IMR-90 (cell line): ENCODE results near the gene PLD5. TPM values are rescaled to one million over a fixed set of nuclear protein-coding genes. Genes with fewer than 3 reads are reported as not detected.

Experiments used
- ATAC-seq: fragments of 200-7000 bp; cut with Tn5 transposase; 2 replicates; pipeline ENCODE4 v1.9.1; 2020; ENCODE audit warnings: low read depth, mild to moderate bottlenecking, moderate library complexity
- BruUV-seq: library from RNA; stranded (reverse); fragments of 400-500 nt; replicated peaks from 2 replicates; lab custom pipeline; 2021; lab: Mats Ljungman, UMichigan
- CTCF ChIA-PET: fragments of 300-600 bp; formaldehyde crosslinking; extraction: SDS; loops from one replicate; lab custom pipeline; 2021; ENCODE audit warnings: antibody characterized with exemption; lab: Yijun Ruan, JAX
- POLR2A ChIA-PET: fragments of 300-600 bp; sonication (Branson Sonifier 250); formaldehyde crosslinking; loops from one replicate; lab custom pipeline; 2022; ENCODE audit warnings: antibody characterized with exemption; ENCODE audit not compliant: unreplicated experiment; lab: Charles Lee
- DNase-seq: peaks from one replicate; pipeline ENCODE4 v3.0.0; 2013
- H2AFZ ChIP-seq: replicated peaks from 2 replicates; pipeline ENCODE3; 2013; ENCODE audit warnings: low read length, mild to moderate bottlenecking; ENCODE audit not compliant: poor library complexity
- H2AK5ac ChIP-seq: 2 replicates; pipeline ENCODE4 v1.6.1; 2013; ENCODE audit warnings: low read depth, low read length, inconsistent platforms
- H2AK9ac ChIP-seq: replicated peaks from 2 replicates; pipeline ENCODE3; 2013; ENCODE audit warnings: mild to moderate bottlenecking, low read depth, low read length, moderate library complexity; ENCODE audit not compliant: poor library complexity
- H2BK120ac ChIP-seq: 2 replicates; pipeline ENCODE4 v1.6.1; 2013; ENCODE audit warnings: low read depth, low read length, inconsistent platforms
- H2BK15ac ChIP-seq: 3 replicates; pipeline ENCODE4 v1.6.1; 2013; ENCODE audit warnings: low read depth, low read length, inconsistent platforms
- H2BK20ac ChIP-seq: 2 replicates; pipeline ENCODE4 v1.6.1; 2013; ENCODE audit warnings: low read depth, mild to moderate bottlenecking, inconsistent platforms, low read length, moderate library complexity
- H2BK5ac ChIP-seq: 2 replicates; pipeline ENCODE4 v1.6.1; 2013; ENCODE audit warnings: mild to moderate bottlenecking, low read depth, low read length, inconsistent platforms; ENCODE audit not compliant: poor library complexity, severe bottlenecking
- H3K14ac ChIP-seq: replicated peaks from 2 replicates; pipeline ENCODE4 v1.6.1; 2013; ENCODE audit warnings: low read depth, low read length, inconsistent platforms
- H3K18ac ChIP-seq: 2 replicates; pipeline ENCODE4 v1.6.1; 2013; ENCODE audit warnings: low read depth, low read length, control low read depth
- H3K23ac ChIP-seq: 2 replicates; pipeline ENCODE4 v1.6.1; 2013; ENCODE audit warnings: low read depth, low read length, inconsistent platforms
- H3K27ac ChIP-seq: 2 replicates; pipeline ENCODE4 v1.5.1; 2013; ENCODE audit warnings: mild to moderate bottlenecking, control low read depth, low read length; ENCODE audit not compliant: insufficient read depth
- H3K27me3 ChIP-seq: 2 replicates; pipeline ENCODE4 v1.6.1; 2013; ENCODE audit warnings: low read length; ENCODE audit not compliant: control insufficient read depth, insufficient read depth
- H3K36me3 ChIP-seq: 2 replicates; pipeline ENCODE4 v1.6.1; 2013; ENCODE audit warnings: low read length, mixed read lengths; ENCODE audit not compliant: control insufficient read depth, insufficient read depth
- H3K4ac ChIP-seq: 2 replicates; pipeline ENCODE4 v1.6.1; 2013; ENCODE audit warnings: low read depth, low read length, inconsistent platforms
- H3K4me1 ChIP-seq: 2 replicates; pipeline ENCODE4 v1.6.1; 2013; ENCODE audit warnings: low read length, mixed read lengths; ENCODE audit not compliant: control insufficient read depth, insufficient read depth
- H3K4me2 ChIP-seq: 2 replicates; pipeline ENCODE4 v1.6.1; 2013; ENCODE audit warnings: low read depth, mild to moderate bottlenecking, control low read depth, low read length, moderate library complexity
- H3K4me3 ChIP-seq: 2 replicates; pipeline ENCODE4 v1.5.1; 2013; ENCODE audit warnings: low read depth, mild to moderate bottlenecking, control low read depth, low read length, moderate library complexity; ENCODE audit not compliant: insufficient read depth
- H3K56ac ChIP-seq: 2 replicates; pipeline ENCODE4 v1.6.1; 2013; ENCODE audit warnings: low read length, inconsistent platforms; ENCODE audit not compliant: insufficient read depth; ENCODE audit errors: extremely low read depth
- H3K79me1 ChIP-seq, 2 experiments: 2 replicates each; pipeline ENCODE4 v1.6.1; 2013; ENCODE audit warnings: low read length in 2 of 2, inconsistent platforms in 1 of 2, low read depth in 1 of 2
- H3K9ac ChIP-seq: 2 replicates; pipeline ENCODE4 v1.6.1; 2013; ENCODE audit warnings: low read depth, low read length, control low read depth
- H3K9me1 ChIP-seq: 2 replicates; pipeline ENCODE4 v1.6.1; 2013; ENCODE audit warnings: low read length, inconsistent platforms; ENCODE audit not compliant: insufficient read depth
- H3K9me3 ChIP-seq: 2 replicates; pipeline ENCODE4 v1.6.1; 2013; ENCODE audit warnings: low read length; ENCODE audit not compliant: control insufficient read depth, insufficient read depth
- H4K20me1 ChIP-seq: 2 replicates; pipeline ENCODE4 v1.6.1; 2013; ENCODE audit warnings: low read length, inconsistent platforms; ENCODE audit not compliant: insufficient read depth
- H4K5ac ChIP-seq: 2 replicates; pipeline ENCODE4 v1.6.1; 2013; ENCODE audit warnings: mild to moderate bottlenecking, low read depth, low read length, control low read depth
- H4K8ac ChIP-seq, 2 experiments: 2 replicates each; pipeline ENCODE4 v1.6.1; 2013; ENCODE audit warnings: low read depth in 2 of 2, low read length in 2 of 2, control low read depth in 1 of 2, inconsistent platforms in 1 of 2
- H4K91ac ChIP-seq: 2 replicates; pipeline ENCODE4 v1.6.1; 2013; ENCODE audit warnings: low read depth, low read length, inconsistent platforms; ENCODE audit not compliant: insufficient read depth
- MAFK ChIP-seq: IDR thresholded peaks from 2 replicates; pipeline ENCODE4 v1.6.1; 2012; ENCODE audit warnings: low read depth, low read length, improper control_type of control experiment
- WGBS, 2 experiments: methylation state at CpG; one replicate each; pipeline versions ENCODE4 v1.1.5 to v1.1.7; 2013; ENCODE audit warnings: missing lambda C conversion rate in 2 of 2; ENCODE audit not compliant: insufficient read length in 1 of 2; ENCODE audit errors: extremely low coverage in 2 of 2; 5-methylcytosine and 5-hydroxymethylcytosine counted together
- dilution Hi-C: fragments of 300-500 bp; cut with HindIII; formaldehyde crosslinking; loops from one replicate; pipeline ENCODE4 v1.14.3; 2018; ENCODE audit warnings: low sequenced_read_pairs; ENCODE audit not compliant: unreplicated experiment
- in situ Hi-C: fragments of 300-500 bp; cut with MboI; formaldehyde crosslinking; loops from 3 replicates; pipeline ENCODE4 v1.14.3; 2019; ENCODE audit warnings: low sequenced_read_pairs, inconsistent platforms, mixed read lengths
- intact Hi-C: fragments of 100-400 bp; cut with micrococcal nuclease; formaldehyde crosslinking; loops from 2 replicates; pipeline ENCODE4 v1.10.0; 2022
- polyA plus RNA-seq, 3 experiments: library from polyadenylated mRNA; depleted of rRNA; stranded (reverse); fragments of >200 nt; gene quantifications; 2 replicates each; pipeline ENCODE4 v1.2.3, GENCODE V29; 2012; ENCODE audit warnings: low replicate concordance in 1 of 3
- total RNA-seq: library from RNA; depleted of rRNA; stranded (reverse); fragments of >200 nt; gene quantifications from 2 replicates; pipeline ENCODE4 v1.2.3, GENCODE V29; 2012

Gene PLD5
- total and polyA plus RNA-seq, 2 of the 4 experiments (the other 2 are of a cell fraction), result not detected

DNA sequence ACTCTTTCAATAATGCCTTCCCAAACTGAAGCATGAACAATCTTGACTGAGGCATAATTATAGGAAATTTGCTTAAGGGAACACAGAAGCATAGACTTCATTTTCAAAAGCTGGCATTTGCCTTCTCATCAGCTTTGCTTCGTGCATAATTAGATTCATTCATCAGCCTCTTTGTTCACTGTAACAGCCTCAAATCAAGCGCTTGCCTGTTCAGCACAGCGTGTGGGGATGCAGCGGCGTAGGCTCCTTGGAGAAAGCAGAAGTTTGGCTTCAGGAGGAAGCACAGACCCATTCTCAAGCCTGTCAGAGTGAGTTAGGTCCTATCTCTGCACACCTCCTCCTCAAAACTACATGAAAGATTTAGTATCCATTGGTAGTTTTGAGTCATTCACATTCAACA lies 279.2 kb downstream of the PLD5 start:
- H3K27ac ChIP-seq, result no peak overlapping the region
- CTCF ChIA-PET, result no interaction called here
- H2BK120ac ChIP-seq, result no peak overlapping the region
- POLR2A ChIA-PET, result no interaction called here
- no peak overlapping the region for H2BK15ac ChIP-seq
- no peak overlapping the region for H3K4me3 ChIP-seq
- DNase-seq (no peak), ATAC-seq (no peak)
- no peak overlapping the region for H4K8ac ChIP-seq
- no peak overlapping the region for H3K14ac ChIP-seq
- no peak overlapping the region for H3K4me2 ChIP-seq
- no CpG with 5 or more reads among the region's 5 CpGs for WGBS, 2 experiments
- no peak overlapping the region for H2AK5ac ChIP-seq
- in situ Hi-C loops (no loop called here), dilution Hi-C loops (no loop called here), intact Hi-C loops (no loop called here)
- 0 out of 2 replicates have a peak, but pooled peaks cover 3% of the 10 kb centered on the region for H3K9me3 ChIP-seq
- no peak overlapping the region for H2AK9ac ChIP-seq
- H3K36me3 ChIP-seq, result no peaks in the 10 kb centered on the region
- no peak overlapping the region for H4K5ac ChIP-seq
- no peak overlapping the region for H4K91ac ChIP-seq
- H3K79me1 ChIP-seq, result no peaks in the 10 kb centered on the region
- no peak overlapping the region for H2BK5ac ChIP-seq
- no peaks in the 10 kb centered on the region for H3K4me1 ChIP-seq
- no peaks in the 10 kb centered on the region for H3K27me3 ChIP-seq
- H3K23ac ChIP-seq, result no peak overlapping the region
- no peak overlapping the region for H3K9ac ChIP-seq
- H4K20me1 ChIP-seq, result no peaks in the 10 kb centered on the region
- no peaks in the 10 kb centered on the region for H3K9me1 ChIP-seq
- H2AFZ ChIP-seq, result no peak overlapping the region
- H3K4ac ChIP-seq, result no peak overlapping the region
- H3K56ac ChIP-seq, result no peak overlapping the region
- no peak overlapping the region for H2BK20ac ChIP-seq
- H3K18ac ChIP-seq, result no peak overlapping the region
- no TSS peak for BruUV-seq
- no peak for TF ChIP-seq MAFK
